GOT3 (cell line): ENCODE measurements around the gene TENM3.

Experiments
- DNase-seq: peaks from one replicate; lab custom pipeline; 2025; ENCODE audit warnings: mixed read lengths; lab: John Stamatoyannopoulos, UW

TENM3 gene

GRCh38 chr4:182740256-182740655 lies 497.1 kb downstream of the TENM3 start:
- no peak for DNase-seq

GRCh38 chr4:182741054-182741453 lies 497.9 kb downstream of the TENM3 start:
- no peak for DNase-seq

DNA sequence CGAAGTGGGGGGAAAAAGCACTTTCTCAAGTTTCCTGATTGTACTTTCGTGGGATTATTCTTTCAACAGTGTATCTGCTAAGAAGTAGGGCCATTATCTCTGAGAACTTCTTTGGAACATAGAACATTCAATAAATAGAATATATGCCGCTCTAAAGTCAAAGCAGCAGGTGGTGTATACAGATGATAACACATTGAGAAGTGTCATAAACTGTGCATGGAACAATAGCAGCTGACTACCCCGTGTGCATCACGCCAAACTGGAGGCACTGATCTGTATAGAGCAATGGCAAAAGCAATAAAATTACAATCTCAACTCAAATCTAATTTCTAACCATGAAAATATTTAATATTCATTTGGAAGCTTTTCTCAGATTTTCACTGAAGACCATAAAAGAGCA lies 498.7 kb downstream of the TENM3 start:
- DNase-seq: no peak

DNA sequence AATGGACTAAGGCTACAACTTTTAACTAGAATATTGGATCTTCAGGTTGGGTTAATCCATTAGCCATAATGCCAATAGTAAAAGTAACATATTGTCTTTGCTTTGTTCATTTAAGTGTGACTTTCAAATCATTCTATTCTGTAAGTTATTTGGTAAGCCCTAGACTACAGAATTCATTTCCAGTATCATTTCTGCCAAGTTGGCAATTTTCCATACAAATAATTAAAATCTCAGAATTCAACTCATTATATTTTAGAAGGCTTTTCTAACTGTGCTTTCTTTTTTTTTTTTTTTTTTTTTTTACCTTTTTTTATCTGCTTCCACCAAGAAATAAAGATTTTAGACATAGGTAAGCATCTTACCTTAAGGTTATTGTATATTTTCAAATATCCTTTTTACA lies 500.6 kb downstream of the TENM3 start:
- DNase-seq: no peak

- no peak for DNase-seq
These were observed 502.0 kb downstream of the TENM3 start for GRCh38 chr4:182745237-182745636.

DNA sequence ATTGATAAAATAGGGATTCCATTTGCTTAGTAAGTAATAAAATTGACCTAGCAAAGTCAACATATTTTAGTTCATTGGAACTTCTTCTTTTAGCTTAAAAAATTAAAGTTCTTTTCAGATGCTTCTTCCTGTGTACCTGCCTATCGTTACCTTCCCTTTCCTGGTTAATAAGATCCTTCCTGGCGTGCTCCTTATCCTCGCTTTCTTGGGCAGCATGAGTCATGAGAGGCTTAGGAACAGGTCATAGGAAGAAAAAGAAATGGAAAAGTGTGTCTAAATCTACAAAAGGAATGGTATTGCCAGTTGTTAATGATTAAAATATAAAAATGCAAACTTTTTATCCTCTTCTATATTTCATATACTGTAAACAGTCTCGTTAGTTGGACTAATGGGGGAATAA lies 503.7 kb downstream of the TENM3 start:
- no peak for DNase-seq

GRCh38 chr4:182748283-182748682 lies 505.1 kb downstream of the TENM3 start:
- DNase-seq: no peak

DNA sequence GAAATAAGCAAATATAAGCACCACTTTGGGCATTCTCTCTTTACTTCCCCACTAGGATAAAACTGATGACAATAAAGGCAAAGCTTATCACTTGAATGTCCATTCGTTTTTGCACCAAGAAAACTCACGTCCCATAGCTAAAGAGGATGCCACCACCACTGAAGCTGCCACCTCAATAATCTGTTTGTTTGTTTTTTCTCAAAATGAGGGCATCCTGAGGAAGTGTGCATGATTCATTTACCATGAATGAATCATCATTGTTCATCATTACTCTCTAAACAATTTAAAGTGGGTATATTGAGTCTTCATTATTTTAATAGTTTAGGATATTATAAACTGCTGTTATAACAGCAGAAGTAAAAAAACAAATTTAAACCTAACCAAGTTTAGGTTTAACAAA lies 505.7 kb downstream of the TENM3 start:
- DNase-seq: no peak

DNA sequence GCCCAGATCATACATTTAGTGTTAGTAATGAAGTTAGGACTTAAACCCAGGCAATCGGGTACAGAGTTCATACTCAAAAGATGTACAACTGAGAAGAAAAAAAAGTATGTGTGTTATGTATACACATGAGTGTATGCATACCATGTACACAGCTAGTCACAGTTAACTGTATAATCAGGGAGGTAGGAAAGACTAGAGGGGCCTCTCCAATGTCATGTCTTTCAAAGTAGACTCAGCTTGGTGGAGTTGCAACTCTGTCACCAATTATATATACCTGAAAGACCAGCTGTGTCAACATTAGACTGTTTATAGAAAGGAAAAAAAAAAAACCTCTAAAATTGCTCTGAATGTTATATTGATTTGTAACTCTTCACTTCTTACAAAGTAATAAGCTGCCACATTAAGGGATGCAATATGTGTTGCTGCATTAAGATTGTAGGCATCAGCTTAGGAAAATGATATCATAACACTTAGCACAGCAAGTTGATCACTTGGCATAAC lies 506.5 kb downstream of the TENM3 start:
- no peak for DNase-seq

- DNase-seq: no peak
These were observed 509.1 kb downstream of the TENM3 start for GRCh38 chr4:182752158-182752910.

DNA sequence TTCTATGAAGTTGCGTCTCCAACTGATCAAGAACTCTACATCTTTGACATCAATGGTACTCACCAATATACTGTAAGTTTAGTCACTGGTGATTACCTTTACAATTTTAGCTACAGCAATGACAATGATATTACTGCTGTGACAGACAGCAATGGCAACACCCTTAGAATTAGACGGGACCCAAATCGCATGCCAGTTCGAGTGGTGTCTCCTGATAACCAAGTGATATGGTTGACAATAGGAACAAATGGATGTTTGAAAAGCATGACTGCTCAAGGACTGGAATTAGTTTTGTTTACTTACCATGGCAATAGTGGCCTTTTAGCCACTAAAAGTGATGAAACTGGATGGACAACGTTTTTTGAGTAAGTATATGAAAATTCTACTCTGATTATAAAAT lies 511.7 kb downstream of the TENM3 start:
- DNase-seq: no peak

GRCh38 chr4:182756161-182756690 lies 513.0 kb downstream of the TENM3 start:
- DNase-seq: no peak

DNA sequence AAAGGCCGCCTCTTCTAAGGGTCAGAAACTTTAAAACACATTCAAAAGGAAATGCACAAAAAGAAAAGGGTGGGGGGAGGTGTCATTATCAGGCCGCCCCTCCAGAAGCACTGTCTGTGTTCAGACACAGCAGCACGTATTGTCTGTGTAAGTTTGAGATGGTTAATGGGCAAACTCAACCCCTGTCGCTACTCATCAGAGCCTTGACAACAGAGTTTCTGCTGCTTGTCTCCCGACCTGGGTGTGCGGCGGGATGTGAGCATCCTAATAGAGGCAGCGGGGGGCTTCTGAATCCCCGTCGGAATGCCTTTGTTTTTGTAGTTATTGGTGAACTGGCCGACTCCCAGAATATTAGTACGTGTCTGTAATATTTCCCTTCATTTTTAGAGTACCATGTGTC lies 515.1 kb downstream of the TENM3 start:
- DNase-seq: no peak

GRCh38 chr4:182760551-182761043 lies 517.4 kb downstream of the TENM3 start:
- DNase-seq: no peak

GRCh38 chr4:182764137-182764536 lies 520.9 kb downstream of the TENM3 start:
- no peak for DNase-seq

DNA sequence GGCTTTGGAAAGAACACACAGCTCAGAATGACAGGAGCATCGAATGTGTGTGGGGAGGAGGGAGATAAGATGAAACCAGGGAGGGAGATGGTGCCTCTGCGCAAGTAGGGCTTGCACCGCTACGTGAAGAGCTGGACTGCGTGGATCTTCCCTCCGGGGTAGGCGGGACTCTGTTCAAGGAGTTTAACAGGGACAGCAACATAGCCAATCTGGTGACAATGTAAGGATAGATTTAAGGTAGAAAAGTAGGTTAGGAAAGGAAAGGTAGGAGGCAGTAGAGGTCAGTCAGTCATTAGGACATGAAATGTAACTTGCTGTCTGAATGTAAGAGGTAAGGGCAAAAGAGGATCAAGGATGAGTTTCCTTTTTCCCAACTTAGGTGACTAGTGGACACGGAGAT lies 521.4 kb downstream of the TENM3 start:
- no peak for DNase-seq

- no peak for DNase-seq
These were observed 523.0 kb downstream of the TENM3 start for GRCh38 chr4:182765987-182766856.

DNA sequence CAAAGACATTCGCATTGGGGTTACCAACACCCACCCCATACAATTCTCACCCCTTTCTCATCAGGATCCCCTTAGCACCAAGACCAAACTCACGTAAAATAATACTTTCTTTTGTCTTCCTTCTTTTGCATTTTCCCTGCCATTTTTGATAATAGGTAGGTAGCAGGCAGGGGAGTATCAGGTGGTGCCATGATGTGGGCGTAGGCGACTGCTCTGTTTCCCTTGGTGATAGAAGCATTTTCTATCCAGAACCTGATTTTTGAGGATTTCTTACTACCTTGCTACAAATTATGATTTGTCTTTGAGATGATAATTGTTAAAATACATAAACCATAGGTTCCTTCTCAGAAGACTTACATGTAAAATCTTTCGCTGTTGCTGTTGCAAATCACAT lies 523.7 kb downstream of the TENM3 start:
- DNase-seq: no peak

GRCh38 chr4:182768838-182769237 lies 525.6 kb downstream of the TENM3 start:
- DNase-seq: no peak

- DNase-seq: no peak
These were observed 527.2 kb downstream of the TENM3 start for GRCh38 chr4:182770259-182770995.

DNA sequence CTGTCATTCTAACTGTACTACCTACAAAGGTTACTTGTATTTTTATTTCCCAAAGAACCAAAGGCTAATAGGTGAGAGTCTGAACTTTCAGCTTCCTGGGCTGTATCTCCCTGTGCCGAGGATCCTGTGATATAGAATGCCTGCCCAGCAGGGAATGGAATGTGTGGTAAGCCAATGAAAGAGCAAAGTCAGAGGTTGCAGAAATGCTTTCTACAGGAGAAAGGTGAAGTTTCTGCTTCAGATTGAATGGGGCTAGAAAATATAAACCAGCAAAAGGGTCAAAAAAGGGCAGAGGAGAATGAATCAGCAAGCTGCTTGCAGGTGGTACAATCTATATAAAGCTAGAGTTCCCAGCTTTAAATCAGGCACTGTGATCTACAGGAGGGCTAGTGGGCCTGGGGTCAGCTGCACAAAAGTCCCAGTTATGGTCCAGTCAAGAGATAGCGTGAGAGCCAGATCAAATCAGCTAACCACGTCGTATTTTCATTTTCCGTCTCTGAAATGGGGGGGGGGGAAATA lies 527.9 kb downstream of the TENM3 start:
- DNase-seq: no peak

DNA sequence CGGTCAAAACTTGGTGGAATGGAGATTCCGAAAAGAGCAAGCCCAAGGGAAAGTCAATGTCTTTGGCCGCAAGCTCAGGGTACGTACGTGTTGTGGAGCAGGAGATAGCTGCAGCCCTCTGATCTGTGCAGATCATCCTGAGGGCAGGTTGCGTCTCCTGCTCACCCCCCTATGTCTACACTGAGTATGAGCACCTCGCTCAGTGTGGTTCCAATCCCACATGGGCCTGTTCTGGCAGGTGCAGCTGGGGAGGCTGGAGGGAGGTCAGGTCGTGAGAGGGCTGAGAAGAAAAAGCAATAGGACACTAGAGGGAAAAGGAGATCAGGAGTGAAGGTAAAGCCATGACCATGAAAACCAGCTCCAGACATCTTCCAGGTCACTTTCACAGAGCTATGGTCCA lies 531.9 kb downstream of the TENM3 start:
- DNase-seq: no peak
